ENCODE measurements around the gene H19. TPM values are rescaled to one million over a fixed set of nuclear protein-coding genes. Genes with fewer than 3 reads are reported as not detected.

H19 gene
- total RNA-seq, 2 experiments from 2014 or later, result not detected

GRCh38 chr11:1968454-1969002 lies 29.1 kb downstream of the H19 start:
- Mint-ChIP-seq H3K4me3 (no peak overlapping the region), H3K36me3 (ENCODE audit: low read depth) (no peaks in the 10 kb centered on the region), H3K4me1 (ENCODE audit: low read depth) (no peaks in the 10 kb centered on the region), H3K27me3 (no peaks in the 10 kb centered on the region), H3K9me3 (no peaks in the 10 kb centered on the region), H3K27ac (no peak overlapping the region)
- ChIA-PET POLR2A (no interaction called here), CTCF (no interaction called here)
- no peaks in the 10 kb centered on the region for H3K36me3 ChIP-seq (ENCODE audit: insufficient read depth, low read length)
- no peak for ATAC-seq (ENCODE audit: poor library complexity)
- H3K4me1 ChIP-seq (ENCODE audit: insufficient read depth, low read length), result no peaks in the 10 kb centered on the region
- no peaks in the 10 kb centered on the region for H3K9me3 ChIP-seq (ENCODE audit: control insufficient read depth in 1 of 2, insufficient read depth in 1 of 2, low read length in 2 of 2)
- intact Hi-C loops (cut with DNase I, micrococcal nuclease), result no loop called here
- H3K27me3 ChIP-seq (ENCODE audit: control insufficient read depth in 1 of 2, insufficient read depth in 2 of 2, low read length in 2 of 2), result no peaks in the 10 kb centered on the region
- H3K4me3 ChIP-seq (ENCODE audit: low read length), result no peak overlapping the region
- no peak for DNase-seq
- no peak for TF ChIP-seq CTCF (IDR thresholded peaks at IDR 0.05)
- no peak overlapping the region for H3K27ac ChIP-seq (ENCODE audit: low read depth in 1 of 2, low read length in 2 of 2)

GRCh38 chr11:1967641-1968225 lies 29.9 kb downstream of the H19 start:
- Mint-ChIP-seq H3K4me3 (no peak overlapping the region), H3K27ac (no peak overlapping the region), H3K4me1 (ENCODE audit: low read depth) (no peaks in the 10 kb centered on the region), H3K36me3 (ENCODE audit: low read depth) (no peaks in the 10 kb centered on the region), H3K9me3 (no peaks in the 10 kb centered on the region), H3K27me3 (no peaks in the 10 kb centered on the region)
- intact Hi-C loops (cut with DNase I, micrococcal nuclease), result no loop called here
- Histone ChIP-seq H3K27ac (ENCODE audit: low read depth in 1 of 2, low read length in 2 of 2) (no peak overlapping the region), H3K9me3 (ENCODE audit: control insufficient read depth in 1 of 2, insufficient read depth in 1 of 2, low read length in 2 of 2) (no peaks in the 10 kb centered on the region), H3K27me3 (ENCODE audit: control insufficient read depth in 1 of 2, insufficient read depth in 2 of 2, low read length in 2 of 2) (no peaks in the 10 kb centered on the region), H3K36me3 (ENCODE audit: insufficient read depth, low read length) (no peaks in the 10 kb centered on the region), H3K4me3 (ENCODE audit: low read length) (no peak overlapping the region), H3K4me1 (ENCODE audit: insufficient read depth, low read length) (no peaks in the 10 kb centered on the region)
- ChIA-PET CTCF (no interaction called here), POLR2A (no interaction called here)
- no peak for DNase-seq
- no peak for TF ChIP-seq CTCF (IDR thresholded peaks at IDR 0.05)
- no peak for ATAC-seq (ENCODE audit: poor library complexity)

GRCh38 chr11:1966531-1966930 lies 31.1 kb downstream of the H19 start:
- no peak for TF ChIP-seq CTCF (IDR thresholded peaks at IDR 0.05)
- Histone ChIP-seq H3K4me3 (ENCODE audit: low read length) (no peak overlapping the region), H3K27ac (ENCODE audit: low read depth in 1 of 2, low read length in 2 of 2) (no peak overlapping the region), H3K9me3 (ENCODE audit: control insufficient read depth in 1 of 2, insufficient read depth in 1 of 2, low read length in 2 of 2) (no peaks in the 10 kb centered on the region), H3K36me3 (ENCODE audit: insufficient read depth, low read length) (no peaks in the 10 kb centered on the region), H3K27me3 (ENCODE audit: control insufficient read depth in 1 of 2, insufficient read depth in 2 of 2, low read length in 2 of 2) (no peaks in the 10 kb centered on the region), H3K4me1 (ENCODE audit: insufficient read depth, low read length) (no peaks in the 10 kb centered on the region)
- intact Hi-C loops (cut with DNase I, micrococcal nuclease), result no loop called here
- DNase-seq (no peak), ATAC-seq (ENCODE audit: poor library complexity) (no peak)
- H3K27ac Mint-ChIP-seq, result no peak overlapping the region
- H3K27me3 Mint-ChIP-seq, result no peaks in the 10 kb centered on the region
- POLR2A ChIA-PET, result no interaction called here
- no peaks in the 10 kb centered on the region for H3K36me3 Mint-ChIP-seq (ENCODE audit: low read depth)
- H3K4me3 Mint-ChIP-seq, result no peak overlapping the region
- CTCF ChIA-PET, result no interaction called here
- H3K9me3 Mint-ChIP-seq, result no peaks in the 10 kb centered on the region
- H3K4me1 Mint-ChIP-seq (ENCODE audit: low read depth), result no peaks in the 10 kb centered on the region

All from CD4-positive, alpha-beta T cell (primary cell).